Adrenal gland (tissue), 12 donors: Measurements from ENCODE around the gene BZW1. TPM values are rescaled to one million over a fixed set of nuclear protein-coding genes. Genes with fewer than 3 reads are reported as not detected.
A peak's percentile ranks its signal among the peaks of the same experiment; 100 is the strongest.
"Not testable (repeated sequence)": the region's sequence is repeated elsewhere in the genome, so short reads cannot be mapped to it uniquely, and the experiment has no call there.

Experiments
- DNase-seq, 7 donors: peaks; one replicate each; pipeline ENCODE4 v3.0.0-alpha.2; 2019 to 2020
- H3K27ac ChIP-seq, 5 donors: fragments of 200-600 bp; sonication (generic) in 4 of 5; 1 replicate in 3 of 5; 2 replicates in 2 of 5; pipeline versions ENCODE4 v1.5.1 to v1.8.0; 2016 to 2020; ENCODE audit warnings: mild to moderate bottlenecking in 1 of 5
- H3K27me3 ChIP-seq: fragments of 200-600 bp; 2 replicates; pipeline ENCODE4 v1.8.0; 2021
- H3K36me3 ChIP-seq, 2 donors: fragments of 200-600 bp; replicated peaks in 1 of 2; 1 replicate in 1 of 2; 2 replicates in 1 of 2; pipeline versions ENCODE4 v1.5.1 to v1.8.0; 2018 to 2022
- H3K4me1 ChIP-seq, 2 donors: fragments of 200-600 bp; replicated peaks in 1 of 2; 1 replicate in 1 of 2; 2 replicates in 1 of 2; pipeline versions ENCODE4 v1.5.1 to v1.8.0; 2018 to 2021
- H3K4me3 ChIP-seq, 4 donors: fragments of 200-600 bp; sonication (generic) in 3 of 4; one replicate each; pipeline ENCODE4 v1.5.1; 2016 to 2018
- H3K9me3 ChIP-seq, 3 donors: fragments of 200-600 bp; sonication (generic) in 1 of 3; replicated peaks in 1 of 3; 1 replicate in 2 of 3; 2 replicates in 1 of 3; pipeline versions ENCODE4 v1.5.1 to v1.8.0; 2016 to 2021
- POLR2A ChIP-seq, 2 donors: fragments of 450-650 bp; IDR thresholded peaks; one replicate each; pipeline ENCODE4 v1.6.1; 2017; ENCODE audit warnings: antibody characterized with exemption in 2 of 2, mild to moderate bottlenecking in 2 of 2, moderate library complexity in 1 of 2
- WGBS, 4 donors: extraction: QIAGEN DNeasy Blood & Tissue Kit in 2 of 4; methylation state at CpG; one replicate each; pipeline versions ENCODE4 v1.1.5 to v1.1.7; 2013 to 2017; 5-methylcytosine and 5-hydroxymethylcytosine counted together
- intact Hi-C, 2 donors: fragments of 100-400 bp; cut with DNase I; formaldehyde crosslinking; loops; one replicate each; pipeline versions ENCODE4 v1.14.1 to v1.15.0; 2022 to 2023
- polyA plus RNA-seq, 3 donors: library from polyadenylated mRNA; stranded (reverse); fragments of 200-250 nt in 2 of 3; fragments of 350-450 nt in 1 of 3; fragmentation: Illumina TruSeq in 1 of 3; extraction: RNeasy Lipid Tissue Mini Kit (QIAGEN cat#74804) in 1 of 3; gene quantifications; one replicate each; pipeline ENCODE4 v1.2.3, GENCODE V29; 2013 to 2014
- total RNA-seq, 9 donors: library from RNA; depleted of rRNA in 4 of 9; stranded (reverse); fragments of >200 nt in 4 of 9; fragments of 120-200 nt in 1 of 9; fragmentation: NEBNext Ultra II Directional in 1 of 9; extraction: Animal tissue kit (Norgen Biotek cat#: 25700) in 1 of 9; gene quantifications; one replicate each; pipeline versions ENCODE4 v1.1.0 to v1.2.4, GENCODE V29; 2013 to 2023
- TF ChIP-seq, protein P1 (sequence below), 6 experiments: fragments of 450-650 bp in 4 of 6; fragments of 200-600 bp in 2 of 6; sonication (generic) in 1 of 6; IDR thresholded peaks; 1 replicate in 5 of 6; 2 replicates in 1 of 6; pipeline versions ENCODE4 v1.5.1 to v1.8.0; 2016 to 2021; ENCODE audit warnings: antibody characterized with exemption in 6 of 6, mild to moderate bottlenecking in 2 of 6, moderate library complexity in 1 of 6
- donor health status: healthy with polysubstance abuse.
- donor health status: Bipolar disorder and iron deficiency.
- donor health status: DM: yes; HTN: yes; CAD: no.
- donor health status: DM: no; HTN: no; CAD: no.
- donor health status: DM: no; HTN: no; CAD: no.
- donor health status: DM: yes; HTN: yes; CAD: no.

BZW1 gene
- total and polyA plus RNA-seq, 12 donors: 28.4 to 631 (median 193) TPM

- intact Hi-C loops: loop anchor here in 1 of 2 donors (10.0 kb wide), 1 partner anchor 96 kb away; no protein-coding TSS in a partner anchor
- H3K27me3 ChIP-seq: no peaks in the 10 kb centered on the region
- peaks cover 5 to 47% of the 10 kb centered on the region in 2 donors for H3K4me1 ChIP-seq
- no peaks in the 10 kb centered on the region for H3K9me3 ChIP-seq
- H3K4me3 ChIP-seq: peak overlapping the region in 1 of 4 donors; percentile 80
- peaks cover 0 to 21% of the 10 kb centered on the region in 2 donors for H3K36me3 ChIP-seq
- 4 to 15% (median 9%) methylated on average over 8 to 11 of the region's 11 CpGs for WGBS, 4 donors
- TF ChIP-seq, protein P1, sequence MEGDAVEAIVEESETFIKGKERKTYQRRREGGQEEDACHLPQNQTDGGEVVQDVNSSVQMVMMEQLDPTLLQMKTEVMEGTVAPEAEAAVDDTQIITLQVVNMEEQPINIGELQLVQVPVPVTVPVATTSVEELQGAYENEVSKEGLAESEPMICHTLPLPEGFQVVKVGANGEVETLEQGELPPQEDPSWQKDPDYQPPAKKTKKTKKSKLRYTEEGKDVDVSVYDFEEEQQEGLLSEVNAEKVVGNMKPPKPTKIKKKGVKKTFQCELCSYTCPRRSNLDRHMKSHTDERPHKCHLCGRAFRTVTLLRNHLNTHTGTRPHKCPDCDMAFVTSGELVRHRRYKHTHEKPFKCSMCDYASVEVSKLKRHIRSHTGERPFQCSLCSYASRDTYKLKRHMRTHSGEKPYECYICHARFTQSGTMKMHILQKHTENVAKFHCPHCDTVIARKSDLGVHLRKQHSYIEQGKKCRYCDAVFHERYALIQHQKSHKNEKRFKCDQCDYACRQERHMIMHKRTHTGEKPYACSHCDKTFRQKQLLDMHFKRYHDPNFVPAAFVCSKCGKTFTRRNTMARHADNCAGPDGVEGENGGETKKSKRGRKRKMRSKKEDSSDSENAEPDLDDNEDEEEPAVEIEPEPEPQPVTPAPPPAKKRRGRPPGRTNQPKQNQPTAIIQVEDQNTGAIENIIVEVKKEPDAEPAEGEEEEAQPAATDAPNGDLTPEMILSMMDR (IDR thresholded peaks at IDR 0.05): no peak
- peak; percentile 58 to 79 for TF ChIP-seq POLR2A (IDR thresholded peaks at IDR 0.05)
- H3K27ac ChIP-seq: peak overlapping the region; percentile 95 to 99 (median 96)
- DNase-seq: no peak
Measured at GRCh38 chr2:200810998-200811332, 745 bp upstream of the BZW1 start.

DNA sequence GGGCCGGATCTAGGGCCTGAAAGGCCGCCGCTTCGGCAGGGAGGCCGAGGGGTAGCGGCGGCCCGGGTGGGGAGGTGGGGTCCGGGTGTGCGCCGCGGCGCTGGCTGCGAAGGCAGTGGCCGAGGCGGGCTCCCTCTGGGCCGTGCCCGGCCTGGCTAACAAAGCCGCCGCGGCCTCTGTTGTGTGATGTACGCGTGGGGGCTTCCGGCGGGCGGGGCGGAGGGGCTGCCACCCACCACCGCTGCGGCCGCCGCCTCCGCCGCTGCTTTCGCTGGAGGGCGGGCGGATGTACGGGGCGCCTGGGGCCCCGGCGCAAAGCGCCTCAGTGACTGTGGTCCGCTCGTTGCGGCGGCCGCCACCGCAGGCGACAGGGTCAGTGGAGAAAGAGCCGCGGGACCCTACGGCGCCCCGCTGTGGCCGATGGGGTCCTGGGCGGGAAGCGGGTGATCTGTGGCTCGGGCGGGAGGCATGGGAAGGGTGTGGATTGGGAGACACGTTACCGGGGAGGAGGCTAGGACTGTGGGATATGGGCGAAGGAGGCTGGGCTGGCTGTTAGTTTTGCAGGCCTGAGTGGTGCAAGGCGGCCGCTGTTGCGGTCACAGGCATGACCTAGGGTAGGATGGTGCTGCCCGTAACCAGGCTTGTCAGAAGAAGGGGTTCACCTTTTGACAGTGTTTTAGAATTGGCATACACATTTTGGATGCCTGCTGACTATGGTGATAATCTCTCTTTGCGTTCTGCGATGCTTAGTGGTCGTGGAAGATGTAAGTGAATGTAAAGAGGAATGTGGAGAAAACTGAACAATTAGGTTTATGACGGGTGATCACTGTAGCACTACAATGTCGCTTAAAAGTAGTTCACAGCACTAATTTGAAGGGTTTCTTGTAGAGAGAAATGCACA, 662 bp downstream of the BZW1 start:
- no peaks in the 10 kb centered on the region for H3K9me3 ChIP-seq
- intact Hi-C loops: loop anchor here in 1 of 2 donors (10.0 kb wide), 1 partner anchor 98 kb away; no protein-coding TSS in a partner anchor
- DNase-seq: peak; percentile 82 to 90 (median 85)
- H3K36me3 ChIP-seq: peaks cover 0 to 35% of the 10 kb centered on the region in 2 donors
- WGBS, 4 donors: 0 to 1% (median 1%) methylated on average over 16 to 70 of the region's 70 CpGs
- peak overlapping the region; percentile 95 to 99 (median 96) for H3K27ac ChIP-seq
- H3K4me1 ChIP-seq: peaks cover 5 to 47% of the 10 kb centered on the region in 2 donors
- H3K27me3 ChIP-seq: no peaks in the 10 kb centered on the region
- peak overlapping the region; percentile 80 to 87 (median 84) for H3K4me3 ChIP-seq
- TF ChIP-seq POLR2A (IDR thresholded peaks at IDR 0.05): peak; percentile 9 to 20
- TF ChIP-seq, protein P1 (IDR thresholded peaks at IDR 0.05): peak; percentile 23 to 71 (median 54)

DNA sequence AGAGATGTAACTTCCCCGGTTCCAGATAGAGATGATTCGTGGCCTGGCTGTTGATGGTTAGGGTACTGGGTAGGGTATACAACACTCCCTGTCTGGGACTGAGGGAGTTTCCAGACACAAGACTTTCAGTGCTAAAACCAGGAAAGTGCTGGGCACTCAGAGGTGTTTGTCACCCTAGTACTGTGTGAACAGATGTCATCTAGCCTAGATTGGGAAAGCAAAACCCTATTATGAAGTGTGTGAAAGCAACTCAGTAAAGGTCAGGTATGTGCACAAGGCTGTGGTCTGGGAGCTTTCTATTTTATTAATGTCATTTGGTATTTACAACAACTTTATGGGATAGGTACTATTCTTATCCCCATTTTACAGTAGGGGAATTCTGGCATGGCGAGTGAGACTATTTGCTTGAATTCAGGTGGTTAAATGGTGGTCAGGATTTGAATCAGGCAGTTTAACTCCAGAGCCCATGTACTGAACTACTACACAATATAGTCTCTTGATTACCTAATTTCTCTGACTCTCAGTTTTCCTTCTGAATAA, 2.6 kb downstream of the BZW1 start:
- H3K36me3 ChIP-seq: peaks cover 0 to 55% of the 10 kb centered on the region in 2 donors
- TF ChIP-seq, protein P1 (IDR thresholded peaks at IDR 0.05): no peak
- TF ChIP-seq POLR2A (IDR thresholded peaks at IDR 0.05): no peak
- 44 to 68% (median 55%) methylated on average over 3 of the region's 3 CpGs for WGBS, 4 donors
- no peaks in the 10 kb centered on the region for H3K9me3 ChIP-seq
- peak overlapping the region in 1 of 5 donors; percentile 1 for H3K27ac ChIP-seq
- DNase-seq: no peak
- peak overlapping the region in 1 of 4 donors; percentile 7 for H3K4me3 ChIP-seq
- intact Hi-C loops: loop anchor here in 1 of 2 donors (10.0 kb wide), 1 partner anchor 100 kb away; no protein-coding TSS in a partner anchor
- no peaks in the 10 kb centered on the region for H3K27me3 ChIP-seq
- peaks cover 5 to 47% of the 10 kb centered on the region in 2 donors for H3K4me1 ChIP-seq

- 73 to 87% (median 77%) methylated on average over 1 of the region's 1 CpG for WGBS, 4 donors
- no peak overlapping the region for H3K4me3 ChIP-seq
- intact Hi-C loops: loop anchor here (5.0 to 10.0 kb wide), 3 partner anchors 42 to 100 kb away; partner anchors contain the start of gene CLK1 (in 1 of the 2)
Measured at GRCh38 chr2:200814917-200815316, 3.2 kb downstream of the BZW1 start.

GRCh38 chr2:200818732-200819131, 7.0 kb downstream of the BZW1 start:
- 63 to 78% (median 71%) methylated on average over 3 of the region's 3 CpGs for WGBS, 4 donors
- H3K27me3 ChIP-seq, DNase-seq, H3K9me3 ChIP-seq, H3K4me3 ChIP-seq: not testable (repeated sequence)
- intact Hi-C loops: loop anchor here (5.0 to 10.0 kb wide), 3 partner anchors 39 to 104 kb away; partner anchors contain the start of gene CLK1 (in 1 of the 2)
- Histone ChIP-seq H3K4me1 (peaks cover 0 to 22% of the 10 kb centered on the region in 2 donors), H3K27ac (peak overlapping the region in 1 of 5 donors; percentile 13), H3K36me3 (peaks cover 0 to 81% of the 10 kb centered on the region in 2 donors)

More at GRCh38 chr2:200814917-200815316, 3.2 kb downstream of the BZW1 start:
- Histone ChIP-seq H3K36me3 (peaks cover 0 to 61% of the 10 kb centered on the region in 2 donors), H3K4me1 (peaks cover 5 to 43% of the 10 kb centered on the region in 2 donors), H3K27ac (no peak overlapping the region), H3K9me3 (no peaks in the 10 kb centered on the region), H3K27me3 (no peaks in the 10 kb centered on the region)
- TF ChIP-seq, protein P1 (IDR thresholded peaks at IDR 0.05): no peak
- no peak for TF ChIP-seq POLR2A (IDR thresholded peaks at IDR 0.05)
- DNase-seq: no peak
